CD14-positive monocyte (primary cell): ENCODE results near the gene SLC2A4RG. TPM values are rescaled to one million over a fixed set of nuclear protein-coding genes. Genes with fewer than 3 reads are reported as not detected.
A peak's percentile ranks its signal among the peaks of the same experiment; 100 is the strongest.

Experiments
- DNase-seq, 3 donors: peaks; one replicate each; pipeline ENCODE4 v3.0.0-alpha.2; 2011 to 2022
- H2AFZ ChIP-seq: 2 replicates; pipeline ENCODE4 v1.6.0; 2012; ENCODE audit warnings: mild to moderate bottlenecking, low read depth, low read length, inconsistent platforms; ENCODE audit not compliant: insufficient read depth, poor library complexity, severe bottlenecking
- H3K27ac ChIP-seq, 2 donors: 1 replicate in 1 of 2; 2 replicates in 1 of 2; pipeline ENCODE4 v1.5.1; 2012 to 2013; ENCODE audit warnings: low read length in 2 of 2, control low read depth in 1 of 2, inconsistent platforms in 1 of 2, low read depth in 1 of 2, mild to moderate bottlenecking in 1 of 2
- H3K27me3 ChIP-seq, 2 donors: one replicate each; pipeline versions ENCODE4 v1.6.0 to v1.6.1; 2011 to 2013; ENCODE audit warnings: low read length in 2 of 2; ENCODE audit not compliant: control insufficient read depth in 2 of 2, insufficient read depth in 2 of 2
- H3K36me3 ChIP-seq, 2 donors: replicated peaks in 1 of 2; 1 replicate in 1 of 2; 2 replicates in 1 of 2; pipeline versions ENCODE4 v1.5.1 to v1.6.1; 2012 to 2013; ENCODE audit warnings: low read length in 2 of 2, control low read depth in 1 of 2, inconsistent platforms in 1 of 2, mild to moderate bottlenecking in 1 of 2; ENCODE audit not compliant: insufficient read depth in 2 of 2, control insufficient read depth in 1 of 2
- H3K4me1 ChIP-seq, 2 donors: 1 replicate in 1 of 2; 2 replicates in 1 of 2; pipeline versions ENCODE4 v1.5.1 to v1.6.1; 2012 to 2013; ENCODE audit warnings: low read length in 2 of 2, control low read depth in 1 of 2, inconsistent platforms in 1 of 2, mild to moderate bottlenecking in 1 of 2, moderate library complexity in 1 of 2; ENCODE audit not compliant: insufficient read depth in 2 of 2, control insufficient read depth in 1 of 2
- H3K4me2 ChIP-seq: replicated peaks from 2 replicates; pipeline ENCODE3; 2012; ENCODE audit warnings: low read length, moderate library complexity, mild to moderate bottlenecking; ENCODE audit not compliant: poor library complexity, severe bottlenecking; ENCODE audit errors: extremely low read depth
- H3K4me3 ChIP-seq, 3 experiments: fragments of 200-600 bp in 1 of 3; sonication (generic) in 1 of 3; replicated peaks in 1 of 3; 1 replicate in 2 of 3; 2 replicates in 1 of 3; pipeline ENCODE4 v1.5.1; 2011 to 2013; ENCODE audit warnings: low read length in 3 of 3, mild to moderate bottlenecking in 3 of 3, control low read depth in 2 of 3, low read depth in 2 of 3, inconsistent platforms in 1 of 3, moderate library complexity in 1 of 3
- H3K79me2 ChIP-seq: 2 replicates; pipeline ENCODE4 v1.6.0; 2012; ENCODE audit warnings: mild to moderate bottlenecking, control low read depth, inconsistent platforms, low read length, moderate library complexity; ENCODE audit not compliant: insufficient read depth
- H3K9ac ChIP-seq: 2 replicates; pipeline ENCODE4 v1.6.0; 2017; ENCODE audit warnings: low read length, mild to moderate bottlenecking; ENCODE audit not compliant: insufficient read depth, poor library complexity, severe bottlenecking
- H3K9me3 ChIP-seq, 2 donors: replicated peaks in 1 of 2; 1 replicate in 1 of 2; 2 replicates in 1 of 2; pipeline versions ENCODE4 v1.5.1 to v1.6.1; 2012 to 2013; ENCODE audit warnings: low read length in 2 of 2, control low read depth in 1 of 2; ENCODE audit not compliant: control insufficient read depth in 1 of 2, insufficient read depth in 1 of 2
- H4K20me1 ChIP-seq: 2 replicates; pipeline ENCODE4 v1.6.0; 2012; ENCODE audit warnings: mild to moderate bottlenecking, low read length, control low read depth, moderate library complexity; ENCODE audit not compliant: insufficient read depth
- H3K27ac Mint-ChIP-seq, 7 donors: one replicate each; pipeline ENCODE4 v1.8.0; 2020; ENCODE audit warnings: mild to moderate bottlenecking in 7 of 7, mixed read lengths in 7 of 7, moderate library complexity in 6 of 7, inconsistent platforms in 2 of 7
- H3K27me3 Mint-ChIP-seq, 3 donors: one replicate each; pipeline ENCODE4 v1.8.0; 2021 to 2022; ENCODE audit warnings: low read depth in 3 of 3, mild to moderate bottlenecking in 3 of 3, mixed read lengths in 3 of 3, moderate library complexity in 3 of 3, inconsistent platforms in 1 of 3
- H3K36me3 Mint-ChIP-seq, 2 donors: one replicate each; pipeline ENCODE4 v1.8.0; 2020; ENCODE audit warnings: mixed read lengths in 2 of 2, inconsistent platforms in 1 of 2, mild to moderate bottlenecking in 1 of 2
- H3K4me1 Mint-ChIP-seq: one replicate; pipeline ENCODE4 v1.8.0; 2020; ENCODE audit warnings: mild to moderate bottlenecking, mixed read lengths
- H3K4me3 Mint-ChIP-seq, 2 donors: one replicate each; pipeline ENCODE4 v1.8.0; 2020; ENCODE audit warnings: mild to moderate bottlenecking in 2 of 2, mixed read lengths in 2 of 2, moderate library complexity in 1 of 2
- H3K9me3 Mint-ChIP-seq, 7 donors: one replicate each; pipeline ENCODE4 v1.8.0; 2020 to 2022; ENCODE audit warnings: mixed read lengths in 7 of 7, mild to moderate bottlenecking in 6 of 7, moderate library complexity in 6 of 7, inconsistent platforms in 2 of 7
- CTCF ChIP-seq: fragments of 200-600 bp; IDR thresholded peaks from one replicate; pipeline ENCODE4 v1.8.0; 2022; ENCODE audit warnings: antibody characterized with exemption, mild to moderate bottlenecking
- WGBS: methylation state at CpG from one replicate; pipeline ENCODE4 v1.1.5; 2013; ENCODE audit warnings: missing lambda C conversion rate; ENCODE audit not compliant: insufficient coverage; 5-methylcytosine and 5-hydroxymethylcytosine counted together
- intact Hi-C, 2 donors: fragments of 100-400 bp; cut with micrococcal nuclease; formaldehyde crosslinking; loops; one replicate each; pipeline versions ENCODE4 v1.15.0 to v1.15.1; 2023
- polyA plus RNA-seq, 3 donors: library from polyadenylated mRNA; depleted of rRNA in 1 of 3; unstranded in 2 of 3; stranded (reverse) in 1 of 3; fragments of 300-500 nt in 2 of 3; fragments of >200 nt in 1 of 3; fragmentation: Illumina TruSeq in 2 of 3; gene quantifications; 1 replicate in 2 of 3; 2 replicates in 1 of 3; pipeline ENCODE4 v1.2.3, GENCODE V29; 2012 to 2021

The SLC2A4RG gene
- polyA plus RNA-seq, 3 donors: 0.46 to 21.0 (median 1.5) TPM

- no peak overlapping the region for H3K4me2 ChIP-seq
- H3K27me3 ChIP-seq: peaks cover 0 to 12% of the 10 kb centered on the region in 2 donors
- no peak overlapping the region for H3K9ac ChIP-seq
- 81% methylated on average over 20 of the region's 25 CpGs for WGBS
- peaks cover 16% of the 10 kb centered on the region in 2 donors for H3K4me1 ChIP-seq
- H2AFZ ChIP-seq: no peak overlapping the region
- no peak for TF ChIP-seq CTCF
- Mint-ChIP-seq H3K9me3 (no peaks in the 10 kb centered on the region), H3K4me1 (peaks cover 16% of the 10 kb centered on the region), H3K4me3 (no peak overlapping the region), H3K36me3 (peaks cover 10 to 17% of the 10 kb centered on the region in 2 donors), H3K27ac (no peak overlapping the region), H3K27me3 (peaks cover 2 to 21% (median 3%) of the 10 kb centered on the region in 3 donors)
- H3K9me3 ChIP-seq: no peaks in the 10 kb centered on the region
- no peak for DNase-seq
- peaks cover 38% of the 10 kb centered on the region for H4K20me1 ChIP-seq
- no peak overlapping the region for H3K27ac ChIP-seq
- H3K36me3 ChIP-seq: peaks cover 0 to 9% of the 10 kb centered on the region in 2 donors
- intact Hi-C loops: no loop called here
- H3K4me3 ChIP-seq: no peak overlapping the region
- H3K79me2 ChIP-seq: no peaks in the 10 kb centered on the region
These were observed 43.9 kb upstream of the SLC2A4RG start for GRCh38 chr20:63695424-63696305.

- intact Hi-C loops: no loop called here
- no peak for DNase-seq
- Histone ChIP-seq H4K20me1 (peaks cover 43% of the 10 kb centered on the region), H3K9ac (no peak overlapping the region), H3K27me3 (peaks cover 0 to 12% of the 10 kb centered on the region in 2 donors), H3K4me3 (no peak overlapping the region), H3K4me1 (peaks cover 16% of the 10 kb centered on the region in 2 donors), H3K36me3 (peaks cover 0 to 9% of the 10 kb centered on the region in 2 donors), H3K4me2 (peak overlapping the region; percentile 22), H3K79me2 (no peaks in the 10 kb centered on the region), H3K27ac (no peak overlapping the region), H2AFZ (no peak overlapping the region), H3K9me3 (no peaks in the 10 kb centered on the region)
- no peak overlapping the region for H3K27ac Mint-ChIP-seq
- H3K27me3 Mint-ChIP-seq: peaks cover 2 to 21% (median 3%) of the 10 kb centered on the region in 3 donors
- no peak for TF ChIP-seq CTCF
- H3K4me3 Mint-ChIP-seq: no peak overlapping the region
- H3K4me1 Mint-ChIP-seq: peaks cover 16% of the 10 kb centered on the region
- no peaks in the 10 kb centered on the region for H3K9me3 Mint-ChIP-seq
- H3K36me3 Mint-ChIP-seq: peaks cover 9 to 17% of the 10 kb centered on the region in 2 donors
- WGBS: 2% methylated on average over 4 of the region's 6 CpGs
These were observed 43.3 kb upstream of the SLC2A4RG start for GRCh38 chr20:63696306-63696627.
